B cell (primary cell): ENCODE measurements around the gene DGKZ.

Source experiments
- CTCF ChIP-seq: fragments of 200-600 bp; IDR thresholded peaks from one replicate; pipeline ENCODE4 v1.8.0; 2022; ENCODE audit warnings: antibody characterized with exemption, mild to moderate bottlenecking
- EZH2 ChIP-seq: IDR thresholded peaks from 2 replicates; pipeline ENCODE4 v1.6.1; 2012; ENCODE audit warnings: borderline replicate concordance, low read depth, mild to moderate bottlenecking, moderate library complexity, low read length; ENCODE audit not compliant: insufficient read depth, poor library complexity, severe bottlenecking

- TF ChIP-seq CTCF (no peak), EZH2 (no peak)
These were observed 40.8 kb downstream of the DGKZ start for GRCh38 chr11:46387919-46388618.
